Heart right ventricle (tissue), 16 donors: ENCODE data around the gene MORN5. TPM values are rescaled to one million over a fixed set of nuclear protein-coding genes. Genes with fewer than 3 reads are reported as not detected.

ENCODE experiments used
- ATAC-seq, 8 donors: fragments of 200-7000 bp; cut with Tn5 transposase; one replicate each; pipeline ENCODE4 v1.9.1; 2020; ENCODE audit warnings: mild to moderate bottlenecking in 8 of 8, moderate library complexity in 8 of 8, moderate number of reproducible peaks in 1 of 8
- DNase-seq, 2 donors: peaks; one replicate each; pipeline ENCODE4 v3.0.0-alpha.2; 2020
- H3K27ac ChIP-seq, 10 donors: fragments of 200-600 bp; sonication (generic) in 2 of 10; one replicate each; pipeline versions ENCODE4 v1.5.0 to v1.8.0; 2020 to 2022; ENCODE audit warnings: mild to moderate bottlenecking in 3 of 10
- H3K27me3 ChIP-seq, 7 donors: fragments of 200-600 bp; one replicate each; pipeline ENCODE4 v1.8.0; 2021 to 2022; ENCODE audit warnings: mild to moderate bottlenecking in 2 of 7
- H3K36me3 ChIP-seq, 9 donors: fragments of 200-600 bp; sonication (generic) in 1 of 9; one replicate each; pipeline versions ENCODE4 v1.5.0 to v1.8.0; 2020 to 2022; ENCODE audit warnings: mild to moderate bottlenecking in 2 of 9
- H3K4me1 ChIP-seq, 9 donors: fragments of 200-600 bp; sonication (generic) in 1 of 9; one replicate each; pipeline versions ENCODE4 v1.5.0 to v1.8.0; 2020 to 2022; ENCODE audit warnings: mild to moderate bottlenecking in 4 of 9
- H3K4me3 ChIP-seq, 10 donors: fragments of 200-600 bp; sonication (generic) in 2 of 10; one replicate each; pipeline versions ENCODE4 v1.5.0 to v1.8.0; 2020 to 2022; ENCODE audit warnings: mild to moderate bottlenecking in 7 of 10, moderate library complexity in 2 of 10
- H3K9me3 ChIP-seq, 11 donors: fragments of 200-600 bp in 10 of 11; sonication (generic) in 2 of 11; one replicate each; pipeline versions ENCODE4 v1.5.0 to v1.8.0; 2013 to 2022; ENCODE audit warnings: mild to moderate bottlenecking in 2 of 11, control low read depth in 1 of 11, moderate library complexity in 1 of 11
- CTCF ChIP-seq, 9 donors: fragments of 200-600 bp; sonication (generic) in 2 of 9; IDR thresholded peaks; one replicate each; pipeline versions ENCODE4 v1.5.0 to v1.8.0; 2021 to 2022; ENCODE audit warnings: antibody characterized with exemption in 9 of 9, mild to moderate bottlenecking in 5 of 9, moderate library complexity in 1 of 9
- WGBS, 2 donors: extraction: QIAGEN DNeasy Blood & Tissue Kit; methylation state at CpG; one replicate each; pipeline ENCODE4 v1.1.7; 2013; ENCODE audit warnings: inconsistent platforms in 1 of 2; 5-methylcytosine and 5-hydroxymethylcytosine counted together
- intact Hi-C, 10 donors: fragments of 100-400 bp; cut with DNase I; formaldehyde crosslinking; loops; one replicate each; pipeline versions ENCODE4 v1.11.1 to v1.14.2; 2022
- polyA plus RNA-seq, 2 donors: library from polyadenylated mRNA; stranded (reverse); fragments of 200-250 nt; gene quantifications; one replicate each; pipeline ENCODE4 v1.2.3, GENCODE V29; 2013
- total RNA-seq, 10 donors: library from RNA; stranded (reverse); fragmentation: NEBNext Ultra II Directional in 3 of 10; extraction: Animal tissue kit (Norgen Biotek cat#: 25700) in 3 of 10; gene quantifications; one replicate each; pipeline versions ENCODE4 v1.2.1 to v1.2.4, GENCODE V29; 2021 to 2023
- donor health status: Arrhythmogenic right ventricular cardiomyopathy.
- donor health status: ischemic (EF 13 %, LVEDD 7.1; RV severe dilation, severe dysfunction).
- donor health status: healthy with polysubstance abuse.
- donor health status: DM: no; HTN: yes; CAD: no.
- donor health status: DM: no; HTN: no; CAD: no.
- donor health status: ischemic (EF 25% LVEDD 6.9; RV normal size, moderate dysfunction).
- donor health status: ischemic (EF 25% LVEDD 5.7; RV mildly dilated, moderate dysfunction).
- donor health status: healthy.
- donor health status: DM: yes; HTN: yes; CAD: no.
- donor health status: Ischemic cardiomyopathy.
- donor health status: ischemic (EF 35%, LVEDD 5.7; RV mildly dilated, moderate dysfunction).
- donor health status: nonischemic (EF 11% LVEDD 7.7; RV severe dilation, severe dysfunction).
- donor health status: DM: yes; HTN: yes; CAD: no.
- donor health status: PGD.
- donor health status: ischemic (EF 29% LVEDD 5.4; RV normal size, mild dysfunction).
- donor health status: nonischemic (EF 23%, LVEDD 6.1; RV moderate dilation, normal function).

Gene MORN5
- total and polyA plus RNA-seq, 12 donors: not detected

- DNase-seq (no peak), ATAC-seq (no peak)
- Histone ChIP-seq H3K27ac (no peak overlapping the region), H3K4me1 (peaks cover 10 to 57% (median 34%) of the 10 kb centered on the region in 9 donors), H3K27me3 (peaks cover 23 to 100% (median 93%) of the 10 kb centered on the region in 7 donors), H3K36me3 (peaks cover 0 to 5% (median 0%) of the 10 kb centered on the region in 9 donors), H3K4me3 (no peak overlapping the region), H3K9me3 (no peaks in the 10 kb centered on the region)
- intact Hi-C loops: no loop called here
- WGBS, 2 donors: 36 to 53% methylated on average over 35 of the region's 35 CpGs
- TF ChIP-seq CTCF (IDR thresholded peaks at IDR 0.05): no peak
Measured at GRCh38 chr9:122216798-122217418, 57.2 kb downstream of the MORN5 start.

DNA sequence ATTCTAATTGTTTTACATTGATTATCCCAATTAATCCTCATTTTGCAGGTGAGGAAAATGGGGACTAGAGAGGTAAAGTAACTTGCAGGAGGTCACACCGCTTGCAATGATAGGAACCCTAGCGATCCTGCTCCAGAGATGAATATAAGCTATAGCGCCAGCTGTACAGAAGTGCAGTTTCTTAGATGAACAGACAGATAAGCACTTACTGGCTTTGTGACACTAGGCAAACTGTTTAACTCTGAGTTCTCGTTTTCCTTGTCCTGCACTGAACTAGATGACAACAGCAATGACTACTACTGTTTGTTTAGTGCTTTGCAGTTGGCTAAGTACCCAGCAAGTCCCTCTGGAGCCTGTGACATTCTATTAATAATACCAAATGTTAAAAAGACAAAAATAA, 57.9 kb downstream of the MORN5 start:
- DNase-seq: no peak

DNA sequence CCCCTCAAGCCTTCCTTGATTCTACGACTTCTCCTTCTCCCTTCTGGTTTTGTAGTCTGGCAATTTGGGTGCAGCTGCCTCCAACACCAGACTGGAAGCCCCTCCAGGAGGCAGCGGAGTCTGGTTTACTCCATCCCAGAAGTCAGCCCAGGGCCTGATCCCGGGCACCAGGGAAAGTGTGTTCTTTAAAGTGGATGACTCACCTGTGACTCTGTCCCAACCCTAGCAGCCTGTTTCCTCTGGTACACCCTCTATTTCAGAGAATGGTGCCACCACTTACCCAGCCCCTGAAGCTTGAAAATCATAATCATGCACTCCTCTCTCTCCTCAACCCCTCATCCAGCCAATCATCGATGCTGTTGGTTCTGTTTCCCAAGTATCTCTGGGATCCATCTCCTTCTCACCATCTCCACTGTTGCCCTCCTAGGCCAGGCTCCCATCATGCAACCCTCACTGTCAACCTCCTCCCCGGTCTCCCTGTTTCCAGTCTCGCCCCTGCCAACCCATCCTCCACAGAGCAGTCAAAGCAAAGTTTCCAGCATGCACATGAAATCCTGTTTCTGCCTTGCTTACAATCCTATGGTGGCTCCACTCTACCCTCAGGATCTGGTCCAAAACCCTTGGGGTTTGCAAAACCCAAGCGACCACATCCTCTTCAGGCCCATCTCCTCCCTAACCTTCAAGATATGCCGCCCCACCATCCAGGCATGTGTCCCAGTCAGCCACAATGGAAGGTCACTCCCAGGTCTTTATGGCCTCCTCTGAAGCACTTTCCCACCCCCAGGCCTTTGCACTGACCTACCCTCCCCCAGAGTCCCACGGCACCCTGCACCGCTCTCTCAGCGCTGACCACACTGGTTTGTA, 58.6 kb downstream of the MORN5 start:
- intact Hi-C loops: no loop called here
- WGBS, 2 donors: 45 to 50% methylated on average over 11 of the region's 11 CpGs
- Histone ChIP-seq H3K4me1 (peaks cover 10 to 65% (median 38%) of the 10 kb centered on the region in 9 donors), H3K9me3 (no peaks in the 10 kb centered on the region), H3K36me3 (peaks cover 0 to 5% (median 0%) of the 10 kb centered on the region in 9 donors), H3K4me3 (peak overlapping the region in 3 of 10 donors; percentile 16 to 43 (median 30)), H3K27me3 (peaks cover 25 to 100% (median 96%) of the 10 kb centered on the region in 7 donors), H3K27ac (no peak overlapping the region)
- TF ChIP-seq CTCF (IDR thresholded peaks at IDR 0.05): no peak
- DNase-seq (no peak), ATAC-seq (peak in 1 of 8 donors; percentile 10)

More for the DNA sequence above, 57.9 kb downstream of the MORN5 start:
- Histone ChIP-seq H3K27me3 (peaks cover 25 to 100% (median 97%) of the 10 kb centered on the region in 7 donors), H3K4me1 (peaks cover 10 to 60% (median 35%) of the 10 kb centered on the region in 9 donors), H3K9me3 (no peaks in the 10 kb centered on the region), H3K4me3 (no peak overlapping the region), H3K36me3 (peaks cover 0 to 5% (median 0%) of the 10 kb centered on the region in 9 donors), H3K27ac (no peak overlapping the region)
- 47 to 51% methylated on average over 4 of the region's 4 CpGs for WGBS, 2 donors
- TF ChIP-seq CTCF (IDR thresholded peaks at IDR 0.05): no peak
- ATAC-seq: no peak
- intact Hi-C loops: no loop called here
